ENCODE data around the gene BCL11B. TPM values are rescaled to one million over a fixed set of nuclear protein-coding genes. Genes with fewer than 3 reads are reported as not detected.

The BCL11B gene
- total and polyA plus RNA-seq, 4 donors = 3.0 to 12.9 (median 11.0) TPM

- Histone ChIP-seq H3K4me1 (ENCODE audit: control insufficient read depth, insufficient read depth, low read length) (peaks cover 67% of the 10 kb centered on the region), H3K27me3 (ENCODE audit: control insufficient read depth, insufficient read depth, low read length) (peaks cover 5% of the 10 kb centered on the region), H3K9me3 (ENCODE audit: control insufficient read depth, insufficient read depth, low read length) (no peaks in the 10 kb centered on the region), H3K27ac (ENCODE audit: low read depth, low read length) (no peak overlapping the region), H3K36me3 (ENCODE audit: control insufficient read depth, insufficient read depth, low read length) (no peaks in the 10 kb centered on the region), H3K4me3 (ENCODE audit: low read depth, low read length) (no peak overlapping the region)
- WGBS (ENCODE audit: insufficient coverage) = 91% methylated on average over 13 of the region's 13 CpGs
- no peak for DNase-seq (ENCODE audit: low read depth in 4 of 6, low spot score in 6 of 6)
These were observed 77.3 kb downstream of the BCL11B start for GRCh38 chr14:99194736-99195135.

DNA sequence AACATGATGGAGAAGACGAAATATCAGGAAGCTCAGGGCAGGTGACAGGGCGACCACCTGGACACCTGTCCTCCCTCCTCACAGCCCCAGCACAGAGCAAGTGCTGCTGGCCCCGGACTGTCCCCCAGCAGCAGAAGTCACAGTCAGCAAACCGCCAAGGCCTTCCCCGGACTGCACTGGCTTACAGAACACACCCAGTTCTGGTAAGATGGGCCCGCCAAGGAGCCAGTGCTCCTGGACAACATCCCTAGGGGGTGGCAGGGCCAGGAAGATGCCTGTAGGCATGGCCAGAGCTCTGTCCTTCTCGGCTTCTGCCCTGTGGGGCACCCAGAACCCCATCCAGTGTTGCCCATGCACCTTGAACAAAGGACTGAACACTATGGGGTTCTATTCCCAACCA, 77.9 kb downstream of the BCL11B start:
- DNase-seq (ENCODE audit: low read depth in 4 of 6, low spot score in 6 of 6) = no peak
- WGBS (ENCODE audit: insufficient coverage) = 96% methylated on average over 6 of the region's 7 CpGs
- H3K9me3 ChIP-seq (ENCODE audit: control insufficient read depth, insufficient read depth, low read length) = no peaks in the 10 kb centered on the region
- H3K4me1 ChIP-seq (ENCODE audit: control insufficient read depth, insufficient read depth, low read length) = peaks cover 73% of the 10 kb centered on the region
- H3K27me3 ChIP-seq (ENCODE audit: control insufficient read depth, insufficient read depth, low read length) = peaks cover 5% of the 10 kb centered on the region
- no peak overlapping the region for H3K4me3 ChIP-seq (ENCODE audit: low read depth, low read length)
- no peak overlapping the region for H3K27ac ChIP-seq (ENCODE audit: low read depth, low read length)
- H3K36me3 ChIP-seq (ENCODE audit: control insufficient read depth, insufficient read depth, low read length) = no peaks in the 10 kb centered on the region

- DNase-seq (ENCODE audit: low read depth in 4 of 6, low spot score in 6 of 6) = no peak
- H3K36me3 ChIP-seq (ENCODE audit: control insufficient read depth, insufficient read depth, low read length) = no peaks in the 10 kb centered on the region
- WGBS (ENCODE audit: insufficient coverage) = 69% methylated on average over 4 of the region's 6 CpGs
- no peak overlapping the region for H3K27ac ChIP-seq (ENCODE audit: low read depth, low read length)
- H3K9me3 ChIP-seq (ENCODE audit: control insufficient read depth, insufficient read depth, low read length) = no peaks in the 10 kb centered on the region
- H3K4me3 ChIP-seq (ENCODE audit: low read depth, low read length) = no peak overlapping the region
- peaks cover 75% of the 10 kb centered on the region for H3K4me1 ChIP-seq (ENCODE audit: control insufficient read depth, insufficient read depth, low read length)
- H3K27me3 ChIP-seq (ENCODE audit: control insufficient read depth, insufficient read depth, low read length) = peaks cover 2% of the 10 kb centered on the region
These were observed 79.2 kb downstream of the BCL11B start for GRCh38 chr14:99192830-99193229.

- H3K9me3 ChIP-seq (ENCODE audit: control insufficient read depth, insufficient read depth, low read length) = no peaks in the 10 kb centered on the region
- no peaks in the 10 kb centered on the region for H3K36me3 ChIP-seq (ENCODE audit: control insufficient read depth, insufficient read depth, low read length)
- H3K4me3 ChIP-seq (ENCODE audit: low read depth, low read length) = peak overlapping the region; percentile 26
- peaks cover 68% of the 10 kb centered on the region for H3K4me1 ChIP-seq (ENCODE audit: control insufficient read depth, insufficient read depth, low read length)
- no peak overlapping the region for H3K27ac ChIP-seq (ENCODE audit: low read depth, low read length)
- 28% methylated on average over 17 of the region's 26 CpGs for WGBS (ENCODE audit: insufficient coverage)
- peak in 3 of 6 donors; percentile 43 to 94 (median 91) for DNase-seq (ENCODE audit: low read depth in 4 of 6, low spot score in 6 of 6)
- peaks cover 2% of the 10 kb centered on the region for H3K27me3 ChIP-seq (ENCODE audit: control insufficient read depth, insufficient read depth, low read length)
These were observed 79.9 kb downstream of the BCL11B start for GRCh38 chr14:99192028-99192621.

DNA sequence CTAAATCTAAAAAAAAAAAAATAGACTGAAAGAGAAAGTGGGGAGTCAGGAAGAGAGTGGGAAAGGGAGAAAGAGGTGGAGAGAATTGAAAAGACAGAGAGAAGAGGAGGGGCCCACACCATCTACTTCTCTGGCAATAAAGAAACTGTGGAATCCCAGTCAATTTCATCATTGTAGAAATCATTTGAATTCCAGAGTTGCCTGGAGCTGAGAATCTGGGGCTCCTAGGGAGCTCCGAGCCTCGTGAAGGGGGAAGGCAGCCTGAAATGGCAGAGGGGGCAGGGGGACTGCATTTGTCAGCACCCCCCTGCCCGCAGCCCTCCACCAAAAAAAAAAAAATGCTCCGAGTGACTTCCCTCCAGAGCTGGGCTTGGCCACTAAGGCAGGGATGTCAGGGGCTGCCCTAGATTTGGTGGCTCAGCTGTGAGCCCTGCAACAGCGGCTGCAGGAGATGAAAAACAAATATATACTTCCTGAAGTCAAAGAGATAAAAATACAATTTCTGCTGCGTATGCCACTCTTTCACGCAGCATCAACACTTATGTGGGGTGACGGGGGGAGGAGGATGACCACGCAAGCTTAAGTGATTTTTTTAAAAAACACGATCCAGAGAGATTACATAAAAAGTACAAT, 80.5 kb downstream of the BCL11B start:
- WGBS (ENCODE audit: insufficient coverage) = 7% methylated on average over 2 of the region's 10 CpGs
- H3K4me3 ChIP-seq (ENCODE audit: low read depth, low read length) = peak overlapping the region; percentile 26
- peaks cover 67% of the 10 kb centered on the region for H3K4me1 ChIP-seq (ENCODE audit: control insufficient read depth, insufficient read depth, low read length)
- peaks cover 2% of the 10 kb centered on the region for H3K27me3 ChIP-seq (ENCODE audit: control insufficient read depth, insufficient read depth, low read length)
- no peaks in the 10 kb centered on the region for H3K36me3 ChIP-seq (ENCODE audit: control insufficient read depth, insufficient read depth, low read length)
- DNase-seq (ENCODE audit: low read depth in 4 of 6, low spot score in 6 of 6) = peak in 2 of 6 donors; percentile 43 to 52
- H3K9me3 ChIP-seq (ENCODE audit: control insufficient read depth, insufficient read depth, low read length) = no peaks in the 10 kb centered on the region
- no peak overlapping the region for H3K27ac ChIP-seq (ENCODE audit: low read depth, low read length)

- no peak overlapping the region for H3K27ac ChIP-seq (ENCODE audit: low read depth, low read length)
- peak in 2 of 6 donors; percentile 47 to 75 for DNase-seq (ENCODE audit: low read depth in 4 of 6, low spot score in 6 of 6)
- H3K27me3 ChIP-seq (ENCODE audit: control insufficient read depth, insufficient read depth, low read length) = peaks cover 2% of the 10 kb centered on the region
- no peak overlapping the region for H3K4me3 ChIP-seq (ENCODE audit: low read depth, low read length)
- no peaks in the 10 kb centered on the region for H3K9me3 ChIP-seq (ENCODE audit: control insufficient read depth, insufficient read depth, low read length)
- 45% methylated on average over 2 of the region's 11 CpGs for WGBS (ENCODE audit: insufficient coverage)
- no peaks in the 10 kb centered on the region for H3K36me3 ChIP-seq (ENCODE audit: control insufficient read depth, insufficient read depth, low read length)
- peaks cover 60% of the 10 kb centered on the region for H3K4me1 ChIP-seq (ENCODE audit: control insufficient read depth, insufficient read depth, low read length)
These were observed 81.2 kb downstream of the BCL11B start for GRCh38 chr14:99190696-99191394.

- peaks cover 45% of the 10 kb centered on the region for H3K4me1 ChIP-seq (ENCODE audit: control insufficient read depth, insufficient read depth, low read length)
- WGBS (ENCODE audit: insufficient coverage) = 44% methylated on average over 26 of the region's 26 CpGs
These were observed 82.7 kb downstream of the BCL11B start for GRCh38 chr14:99189201-99189801.

GRCh38 chr14:99188731-99189191, 83.2 kb downstream of the BCL11B start:
- H3K9me3 ChIP-seq (ENCODE audit: control insufficient read depth, insufficient read depth, low read length) = no peaks in the 10 kb centered on the region
- H3K36me3 ChIP-seq (ENCODE audit: control insufficient read depth, insufficient read depth, low read length) = no peaks in the 10 kb centered on the region
- H3K4me1 ChIP-seq (ENCODE audit: control insufficient read depth, insufficient read depth, low read length) = peaks cover 42% of the 10 kb centered on the region
- DNase-seq (ENCODE audit: low read depth in 4 of 6, low spot score in 6 of 6) = peak in 2 of 6 donors; percentile 81 to 87
- H3K4me3 ChIP-seq (ENCODE audit: low read depth, low read length) = no peak overlapping the region
- no peak overlapping the region for H3K27ac ChIP-seq (ENCODE audit: low read depth, low read length)
- H3K27me3 ChIP-seq (ENCODE audit: control insufficient read depth, insufficient read depth, low read length) = no peaks in the 10 kb centered on the region
- WGBS (ENCODE audit: insufficient coverage) = 11% methylated on average over 14 of the region's 19 CpGs

More at GRCh38 chr14:99189201-99189801, 82.7 kb downstream of the BCL11B start:
- H3K27me3 ChIP-seq (ENCODE audit: control insufficient read depth, insufficient read depth, low read length) = no peaks in the 10 kb centered on the region
- H3K36me3 ChIP-seq (ENCODE audit: control insufficient read depth, insufficient read depth, low read length) = no peaks in the 10 kb centered on the region
- no peak overlapping the region for H3K27ac ChIP-seq (ENCODE audit: low read depth, low read length)
- DNase-seq (ENCODE audit: low read depth in 4 of 6, low spot score in 6 of 6) = no peak
- no peak overlapping the region for H3K4me3 ChIP-seq (ENCODE audit: low read depth, low read length)
- no peaks in the 10 kb centered on the region for H3K9me3 ChIP-seq (ENCODE audit: control insufficient read depth, insufficient read depth, low read length)

GRCh38 chr14:99187858-99188257, 84.1 kb downstream of the BCL11B start:
- no CpG with 5 or more reads among the region's 8 CpGs for WGBS (ENCODE audit: insufficient coverage)
- H3K4me1 ChIP-seq (ENCODE audit: control insufficient read depth, insufficient read depth, low read length) = peaks cover 41% of the 10 kb centered on the region

More at GRCh38 chr14:99187858-99188257, 84.1 kb downstream of the BCL11B start:
- Histone ChIP-seq H3K27ac (ENCODE audit: low read depth, low read length) (no peak overlapping the region), H3K4me3 (ENCODE audit: low read depth, low read length) (no peak overlapping the region), H3K9me3 (ENCODE audit: control insufficient read depth, insufficient read depth, low read length) (no peaks in the 10 kb centered on the region), H3K27me3 (ENCODE audit: control insufficient read depth, insufficient read depth, low read length) (no peaks in the 10 kb centered on the region), H3K36me3 (ENCODE audit: control insufficient read depth, insufficient read depth, low read length) (no peaks in the 10 kb centered on the region)
- DNase-seq (ENCODE audit: low read depth in 4 of 6, low spot score in 6 of 6) = peak in 1 of 6 donors; percentile 68
